Measurements from ENCODE around the gene MAP4K3. TPM values are rescaled to one million over a fixed set of nuclear protein-coding genes. Genes with fewer than 3 reads are reported as not detected.
A peak's percentile ranks its signal among the peaks of the same experiment; 100 is the strongest.

The MAP4K3 gene
- total RNA-seq, 2 experiments from 2014 or later: 12.4 to 17.5 TPM

GRCh38 chr2:39409697-39410389 is 27.2 kb downstream of the MAP4K3 start:
- Histone ChIP-seq H3K4me3 (ENCODE audit: low read depth, low read length, poor library complexity, severe bottlenecking) (no peak overlapping the region), H3K79me2 (ENCODE audit: insufficient read depth, low read depth, low read length) (peaks cover 56% of the 10 kb centered on the region; the same call in 1 of the 2 replicates), H2AFZ (ENCODE audit: low read length) (no peak overlapping the region), H3K9me3 (ENCODE audit: low read length) (no peaks in the 10 kb centered on the region), H3K27ac (ENCODE audit: low read depth, low read length, poor library complexity, severe bottlenecking) (no peak overlapping the region), H3K9me2 (ENCODE audit: insufficient read depth, low read length) (no peaks in the 10 kb centered on the region), H3K4me2 (ENCODE audit: low read length) (peak overlapping the region; percentile 27), H3K36me3 (ENCODE audit: insufficient read depth, low read length) (no peaks in the 10 kb centered on the region), H3K4me1 (ENCODE audit: insufficient read depth, low read length, poor library complexity, severe bottlenecking) (peaks cover 54% of the 10 kb centered on the region), H4K20me1 (ENCODE audit: insufficient read depth, low read length) (peaks cover 16% of the 10 kb centered on the region; the same call in 1 of the 2 replicates)
- DNase-seq (ENCODE audit: low spot score): no peak
- ChIA-PET POLR2A (interaction anchor here (0.6 to 5.3 kb wide), 8 partner anchors 9 to 902 kb away, joined by 3 to 25 read pairs (median 4); no protein-coding TSS in a partner anchor), CTCF (ENCODE audit: unreplicated experiment) (no interaction called here)
- BruUV-seq (replicated peaks): no TSS peak
- intact Hi-C loops (cut with micrococcal nuclease; ENCODE audit: unreplicated experiment): no loop called here
- TF ChIP-seq EZH2phosphoT487 (IDR thresholded peaks at IDR 0.05; ENCODE audit: borderline replicate concordance, low read depth, low read length) (no peak), CTCF (conservative IDR thresholded peaks at IDR 0.05; ENCODE audit: low read length) (no peak)

GRCh38 chr2:39408351-39409136 is 28.5 kb downstream of the MAP4K3 start:
- Histone ChIP-seq H3K9me2 (ENCODE audit: insufficient read depth, low read length) (no peaks in the 10 kb centered on the region), H3K9me3 (ENCODE audit: low read length) (no peaks in the 10 kb centered on the region), H2AFZ (ENCODE audit: low read length) (no peak overlapping the region), H3K4me3 (ENCODE audit: low read depth, low read length, poor library complexity, severe bottlenecking) (no peak overlapping the region), H3K79me2 (ENCODE audit: insufficient read depth, low read depth, low read length) (peaks cover 56% of the 10 kb centered on the region; the same call in 1 of the 2 replicates), H3K4me1 (ENCODE audit: insufficient read depth, low read length, poor library complexity, severe bottlenecking) (peaks cover 59% of the 10 kb centered on the region), H3K36me3 (ENCODE audit: insufficient read depth, low read length) (no peaks in the 10 kb centered on the region), H3K4me2 (ENCODE audit: low read length) (peak overlapping the region; percentile 46; the same call in 1 of the 2 replicates), H3K27ac (ENCODE audit: low read depth, low read length, poor library complexity, severe bottlenecking) (peak overlapping the region; percentile 12), H4K20me1 (ENCODE audit: insufficient read depth, low read length) (peaks cover 16% of the 10 kb centered on the region; the same call in 1 of the 2 replicates)
- ChIA-PET POLR2A (interaction anchor here (0.6 to 5.3 kb wide), 4 partner anchors 7 to 24 kb away, joined by 3 to 25 read pairs (median 6); no protein-coding TSS in a partner anchor), CTCF (ENCODE audit: unreplicated experiment) (no interaction called here)
- TF ChIP-seq CTCF (conservative IDR thresholded peaks at IDR 0.05; ENCODE audit: low read length) (no peak), EZH2phosphoT487 (IDR thresholded peaks at IDR 0.05; ENCODE audit: borderline replicate concordance, low read depth, low read length) (no peak)
- intact Hi-C loops (cut with micrococcal nuclease; ENCODE audit: unreplicated experiment): no loop called here
- BruUV-seq (replicated peaks): no TSS peak
- DNase-seq (ENCODE audit: low spot score): no peak
